ENCODE measurements around the gene THUMPD3.
A peak's percentile ranks its signal among the peaks of the same experiment; 100 is the strongest.

The THUMPD3 gene, protein sequence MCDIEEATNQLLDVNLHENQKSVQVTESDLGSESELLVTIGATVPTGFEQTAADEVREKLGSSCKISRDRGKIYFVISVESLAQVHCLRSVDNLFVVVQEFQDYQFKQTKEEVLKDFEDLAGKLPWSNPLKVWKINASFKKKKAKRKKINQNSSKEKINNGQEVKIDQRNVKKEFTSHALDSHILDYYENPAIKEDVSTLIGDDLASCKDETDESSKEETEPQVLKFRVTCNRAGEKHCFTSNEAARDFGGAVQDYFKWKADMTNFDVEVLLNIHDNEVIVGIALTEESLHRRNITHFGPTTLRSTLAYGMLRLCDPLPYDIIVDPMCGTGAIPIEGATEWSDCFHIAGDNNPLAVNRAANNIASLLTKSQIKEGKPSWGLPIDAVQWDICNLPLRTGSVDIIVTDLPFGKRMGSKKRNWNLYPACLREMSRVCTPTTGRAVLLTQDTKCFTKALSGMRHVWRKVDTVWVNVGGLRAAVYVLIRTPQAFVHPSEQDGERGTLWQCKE

GRCh38 chr3:9362731-9363530 is at the start of gene THUMPD3:
THUMPD3 (plus strand) TSS chr3:9363054; CDS start chr3:9365069, 2,015 bp downstream.
- DNase-seq (ENCODE audit: low read depth), result peak; percentile 91

- DNase-seq (ENCODE audit: low read depth), result no peak
Measured at GRCh38 chr3:9314796-9315195, 48.1 kb upstream of the THUMPD3 start.

DNA sequence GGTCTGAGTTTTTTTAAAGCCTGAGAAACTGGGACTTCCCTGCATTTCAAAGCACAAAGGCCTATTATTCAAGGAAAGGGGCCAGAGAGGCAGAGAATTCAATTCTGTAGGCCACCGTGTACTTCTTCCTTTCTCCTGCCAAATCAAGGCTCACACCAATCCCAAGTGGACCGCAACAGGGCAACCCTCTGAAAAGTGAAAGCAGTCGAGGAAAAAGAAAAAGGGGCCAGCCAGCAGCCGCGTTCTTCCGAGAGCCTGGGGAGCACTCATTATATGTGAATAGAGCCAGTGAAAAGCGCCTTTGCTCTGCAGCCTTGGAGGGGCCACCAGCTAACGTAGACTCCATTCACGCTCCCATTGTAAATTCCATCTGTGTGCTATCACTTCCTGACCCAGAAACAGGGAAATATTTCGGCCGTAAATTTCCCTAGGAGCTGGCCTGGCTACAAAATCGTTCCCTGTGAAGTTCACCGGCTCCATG is 45.9 kb upstream of the THUMPD3 start:
- no peak for DNase-seq (ENCODE audit: low read depth)

DNA sequence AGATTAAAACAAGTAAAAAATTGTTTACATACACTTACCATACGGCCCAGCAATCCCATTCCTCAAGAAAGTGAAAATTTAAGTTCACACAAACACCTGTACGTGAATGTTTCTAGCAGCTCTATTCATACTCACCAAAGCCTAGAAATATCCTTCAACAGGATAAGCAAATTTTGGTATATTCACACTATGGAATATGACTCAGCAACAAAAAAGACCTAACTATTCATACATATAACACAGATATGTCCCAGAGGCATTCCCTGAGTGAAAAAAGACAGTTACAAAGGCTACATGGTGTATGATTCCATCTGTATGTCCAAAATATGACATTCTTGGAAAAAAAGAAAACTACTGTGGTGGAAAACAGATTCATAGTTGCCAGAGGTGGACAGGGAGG is 40.1 kb upstream of the THUMPD3 start:
- no peak for DNase-seq (ENCODE audit: low read depth)

DNA sequence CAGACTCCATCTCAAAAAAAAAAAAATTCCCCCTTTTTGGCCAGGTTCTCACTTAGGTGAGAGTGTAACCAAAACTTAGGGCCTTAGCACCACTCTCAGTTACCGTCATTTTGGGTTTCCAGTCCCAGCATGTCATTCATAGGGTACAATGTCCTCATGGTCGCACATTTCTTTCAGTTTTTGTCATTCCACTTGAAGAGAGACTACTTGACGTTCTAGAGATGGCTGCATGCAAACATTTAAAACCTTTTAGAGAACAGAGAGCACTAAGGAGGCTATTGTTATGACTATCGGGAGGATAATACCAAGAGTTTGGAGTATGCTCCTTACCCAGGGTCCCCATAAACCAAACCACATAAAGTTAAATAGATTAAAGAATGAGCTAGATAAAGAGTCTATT is 37.9 kb upstream of the THUMPD3 start:
- no peak for DNase-seq (ENCODE audit: low read depth)

- no peak for DNase-seq (ENCODE audit: low read depth)
Measured at GRCh38 chr3:9327578-9327977, 35.3 kb upstream of the THUMPD3 start.

- no peak for DNase-seq (ENCODE audit: low read depth)
Measured at GRCh38 chr3:9330166-9330703, 32.6 kb upstream of the THUMPD3 start.

GRCh38 chr3:9331171-9331570 is 31.7 kb upstream of the THUMPD3 start:
- no peak for DNase-seq (ENCODE audit: low read depth)

DNA sequence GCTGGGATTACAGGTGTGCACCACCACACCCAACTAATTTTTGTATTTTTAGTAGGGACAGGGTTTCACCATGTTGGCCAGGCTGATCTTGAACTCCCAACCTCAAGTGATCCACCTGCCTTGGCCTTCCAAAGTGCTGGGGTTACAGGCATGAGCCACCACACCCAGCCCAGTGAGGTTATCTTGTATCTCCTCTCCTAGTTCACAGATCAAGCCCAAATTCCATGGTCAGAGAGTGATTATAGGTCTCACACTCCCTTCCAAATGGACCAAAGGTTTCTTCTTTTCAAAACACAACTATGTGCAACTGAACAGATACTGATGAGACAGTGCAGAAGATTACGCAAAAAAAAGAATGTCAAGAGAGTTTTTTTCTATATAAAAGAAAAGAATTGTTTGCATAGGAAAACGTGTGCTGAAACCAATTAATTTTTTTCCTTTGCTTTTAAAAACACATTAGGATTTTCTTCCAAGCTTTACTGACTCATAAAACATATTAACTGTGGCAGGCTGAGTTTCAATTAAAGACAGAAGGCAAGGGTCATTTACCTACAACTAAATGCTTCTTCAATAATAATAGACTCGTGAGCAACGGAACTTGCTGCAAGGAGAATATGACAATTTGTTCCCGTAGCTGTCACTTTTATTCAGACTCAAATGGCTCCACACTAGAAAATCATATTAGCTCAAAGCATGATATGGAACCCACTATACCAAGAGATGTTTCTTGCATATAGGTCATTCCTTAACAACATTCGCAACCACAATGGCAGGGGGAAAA is 30.4 kb upstream of the THUMPD3 start:
- DNase-seq (ENCODE audit: low read depth), result no peak

DNA sequence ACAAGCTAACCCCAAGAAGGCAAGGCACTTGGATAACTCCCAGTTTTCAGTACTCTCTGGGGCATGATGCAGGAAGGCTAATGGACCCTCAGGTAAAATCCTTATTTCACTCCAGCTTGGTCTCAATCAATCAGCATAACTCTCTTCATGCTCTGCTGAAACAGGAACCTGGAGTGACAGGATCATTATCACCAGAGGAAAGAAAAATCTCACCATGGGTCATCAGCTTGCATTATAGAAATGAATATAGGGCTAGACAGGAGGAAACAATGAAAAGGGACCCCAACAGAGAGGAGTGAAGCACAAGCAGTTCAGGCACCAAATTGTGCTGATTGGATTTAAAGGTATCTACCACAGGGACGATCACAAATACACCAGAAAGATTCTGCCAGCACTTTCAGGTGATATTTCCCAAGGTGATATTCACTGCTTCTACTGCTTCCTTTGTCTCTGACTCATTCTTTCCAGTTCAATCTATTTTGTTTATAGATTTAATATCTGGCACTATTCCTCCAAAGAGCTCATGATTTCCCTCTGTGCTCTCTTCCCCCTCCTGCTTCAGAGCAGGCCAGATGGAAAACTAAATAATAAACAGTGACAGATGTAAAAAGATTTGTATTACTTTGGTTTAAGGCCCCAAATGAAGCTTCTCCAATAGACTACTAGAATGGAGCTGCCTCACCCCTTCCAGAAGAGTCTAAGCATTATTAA is 22.9 kb upstream of the THUMPD3 start:
- no peak for DNase-seq (ENCODE audit: low read depth)

DNA sequence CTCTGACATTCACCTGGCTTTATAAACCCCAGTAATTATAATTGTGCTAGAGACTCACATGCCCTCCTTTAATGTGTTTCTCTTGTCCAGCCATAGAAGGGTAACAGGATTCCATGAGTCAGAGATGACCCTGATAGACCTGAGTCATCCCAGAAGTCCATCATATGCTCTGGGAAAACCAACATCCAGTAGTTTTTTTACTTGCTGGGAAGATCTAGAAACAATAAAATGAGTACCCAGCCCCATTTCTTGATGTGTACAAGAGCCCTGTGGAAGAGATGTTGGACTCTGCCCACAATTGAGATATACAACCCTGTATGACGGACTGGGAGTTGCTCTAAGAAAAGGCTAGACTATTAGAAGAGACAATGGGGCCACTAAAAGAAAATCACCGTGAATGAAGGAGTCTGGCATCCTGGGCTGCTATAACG is 22.4 kb upstream of the THUMPD3 start:
- no peak for DNase-seq (ENCODE audit: low read depth)

- no peak for DNase-seq (ENCODE audit: low read depth)
Measured at GRCh38 chr3:9342696-9343095, 20.2 kb upstream of the THUMPD3 start.

DNA sequence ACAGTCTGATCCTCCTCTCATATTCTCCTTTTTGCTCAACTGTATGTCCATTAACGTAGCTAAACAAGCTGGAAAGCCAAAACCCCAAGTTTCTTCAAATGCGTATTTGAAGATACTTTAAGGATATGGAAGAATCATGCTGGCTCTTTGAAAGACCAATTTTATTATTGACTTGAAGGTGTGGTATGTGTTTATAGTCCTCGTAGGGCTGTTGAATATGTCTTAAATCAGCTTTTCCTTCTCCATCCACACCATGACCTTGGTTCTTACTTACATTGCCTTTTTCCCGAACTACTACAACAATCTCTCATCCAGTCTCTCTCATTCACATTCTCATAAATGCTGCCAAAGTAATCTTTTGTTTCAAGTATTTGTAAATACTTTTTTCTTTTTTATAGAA is 19.7 kb upstream of the THUMPD3 start:
- DNase-seq (ENCODE audit: low read depth), result no peak

- DNase-seq (ENCODE audit: low read depth), result no peak
Measured at GRCh38 chr3:9345041-9345440, 17.8 kb upstream of the THUMPD3 start.

- no peak for DNase-seq (ENCODE audit: low read depth)
Measured at GRCh38 chr3:9346141-9346540, 16.7 kb upstream of the THUMPD3 start.

DNA sequence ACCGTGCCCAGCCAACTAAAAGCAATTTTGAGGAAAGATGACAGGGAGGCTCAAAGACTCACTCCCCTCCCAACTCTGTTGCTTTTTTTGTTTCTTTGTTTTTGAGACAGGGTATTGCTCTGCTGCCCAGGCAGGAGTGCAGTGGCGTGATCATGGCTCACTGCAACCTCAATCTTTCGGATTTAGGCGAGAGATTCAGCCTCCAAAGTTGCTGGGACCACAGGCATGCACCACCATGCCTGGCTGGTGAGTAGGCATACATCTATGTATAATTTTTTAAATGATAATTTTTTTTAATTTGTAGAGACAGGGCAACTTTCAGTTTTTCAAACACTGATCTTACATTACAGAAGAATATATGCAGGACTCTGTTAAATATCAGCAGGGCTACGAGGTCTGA is 15.8 kb upstream of the THUMPD3 start:
- DNase-seq (ENCODE audit: low read depth), result no peak

DNA sequence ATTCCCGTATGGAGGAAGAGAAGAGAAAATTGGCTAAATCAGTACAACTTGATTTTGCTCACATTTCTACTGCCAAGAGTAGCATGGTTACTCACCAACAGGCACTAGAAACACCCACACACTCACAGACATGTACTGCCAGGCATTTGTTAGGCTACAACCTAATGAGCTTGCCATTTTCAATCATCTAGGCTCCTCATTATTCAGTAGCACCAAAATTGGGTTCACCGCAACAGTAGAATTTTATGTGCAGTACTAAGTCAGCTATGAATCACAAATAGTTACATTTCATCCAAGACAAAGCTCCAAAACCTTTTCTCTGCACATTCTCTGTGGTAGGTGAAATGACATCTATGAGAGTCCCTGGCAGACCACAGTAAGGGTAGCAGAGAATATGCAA is 15.0 kb upstream of the THUMPD3 start:
- no peak for DNase-seq (ENCODE audit: low read depth)

GRCh38 chr3:9349321-9350117 is 13.3 kb upstream of the THUMPD3 start:
- DNase-seq (ENCODE audit: low read depth), result no peak

GRCh38 chr3:9351709-9352126 is 11.1 kb upstream of the THUMPD3 start:
- no peak for DNase-seq (ENCODE audit: low read depth)

Data from stimulated activated CD8-positive, alpha-beta memory T cell treated with anti-CD3 and anti-CD28 coated beads, Interleukin-15, amount 100 ng/mL, for 24 hours (primary cell).